Fibroblast of peridontal ligament (primary cell): ENCODE results near the gene PKDCC.
A peak's percentile ranks its signal among the peaks of the same experiment; 100 is the strongest.

Experiments used
- DNase-seq: peaks from one replicate; pipeline ENCODE4 v3.0.0-alpha.2; 2010; ENCODE audit errors: extremely low read depth

The PKDCC gene

GRCh38 chr2:42050010-42050702 lies 2.3 kb downstream of the PKDCC start:
- DNase-seq = no peak

GRCh38 chr2:42050703-42051542 lies 3.1 kb downstream of the PKDCC start:
- DNase-seq = no peak

- no peak for DNase-seq
Observed at GRCh38 chr2:42051543-42052235, 3.9 kb downstream of the PKDCC start.

- DNase-seq = no peak
Observed at GRCh38 chr2:42052702-42053481, 5.1 kb downstream of the PKDCC start.

GRCh38 chr2:42053482-42053790 lies 5.6 kb downstream of the PKDCC start:
- DNase-seq = no peak

GRCh38 chr2:42053791-42054701 lies 6.2 kb downstream of the PKDCC start:
- no peak for DNase-seq

GRCh38 chr2:42054714-42055430 lies 7.1 kb downstream of the PKDCC start:
- DNase-seq = no peak

GRCh38 chr2:42055573-42056514 lies 8.0 kb downstream of the PKDCC start:
- DNase-seq = no peak

GRCh38 chr2:42057159-42057901 lies 9.5 kb downstream of the PKDCC start:
- DNase-seq = no peak

- DNase-seq = no peak
Observed at GRCh38 chr2:42057902-42058450, 10.2 kb downstream of the PKDCC start.

- no peak for DNase-seq
Observed at GRCh38 chr2:42059261-42059898, 11.6 kb downstream of the PKDCC start.

- no peak for DNase-seq
Observed at GRCh38 chr2:42060028-42060427, 12.2 kb downstream of the PKDCC start.

GRCh38 chr2:42060718-42061619 lies 13.1 kb downstream of the PKDCC start:
- DNase-seq = no peak

GRCh38 chr2:42061839-42062238 lies 14.0 kb downstream of the PKDCC start:
- DNase-seq = no peak

- peak; percentile 77 for DNase-seq
Observed at GRCh38 chr2:42063431-42064171, 15.8 kb downstream of the PKDCC start.

- no peak for DNase-seq
Observed at GRCh38 chr2:42064417-42064942, 16.7 kb downstream of the PKDCC start.
